HepG2 (cell line): Measurements from ENCODE around the gene EFEMP2. TPM values are rescaled to one million over a fixed set of nuclear protein-coding genes. Genes with fewer than 3 reads are reported as not detected.

Experiments
- KLF16 ChIP-seq, 2 experiments: sonication (generic) in 1 of 2; formaldehyde crosslinking in 1 of 2; IDR thresholded peaks; 2 replicates each; pipeline versions ENCODE4 v1.6.1 to v1.8.0; 2016 to 2023; ENCODE audit warnings: missing genetic modification reagents in 2 of 2, missing compliant biosample characterization in 1 of 2
- MED13 ChIP-seq: sonication (generic); formaldehyde crosslinking; IDR thresholded peaks from 2 replicates; pipeline ENCODE4 v1.5.0; 2020; ENCODE audit warnings: missing genetic modification reagents
- NR3C1 ChIP-seq: sonication (generic); formaldehyde crosslinking; IDR thresholded peaks from 2 replicates; pipeline ENCODE4 v1.4.0; 2020; ENCODE audit warnings: missing genetic modification reagents
- PAX8 ChIP-seq: sonication (generic); formaldehyde crosslinking; IDR thresholded peaks from 2 replicates; pipeline ENCODE4 v1.8.0; 2022; ENCODE audit warnings: mild to moderate bottlenecking, missing genetic modification reagents, borderline replicate concordance
- SMAD1 ChIP-seq: sonication (generic); formaldehyde crosslinking; IDR thresholded peaks from 2 replicates; pipeline ENCODE4 v1.4.0; 2020; ENCODE audit warnings: missing genetic modification reagents, low read depth, mild to moderate bottlenecking, borderline replicate concordance
- TAF15 ChIP-seq: fragments of 200-400 bp; formaldehyde crosslinking; IDR thresholded peaks from one replicate; pipeline ENCODE4 v1.6.1; 2018; ENCODE audit warnings: mild to moderate bottlenecking, low read depth, low read length; ENCODE audit not compliant: poor library complexity, severe bottlenecking
- ZFY ChIP-seq: sonication (generic); formaldehyde crosslinking; IDR thresholded peaks from 2 replicates; pipeline ENCODE4 v1.4.0; 2020; ENCODE audit warnings: missing genetic modification reagents
- ZNF253 ChIP-seq: sonication (generic); formaldehyde crosslinking; IDR thresholded peaks from 2 replicates; pipeline ENCODE4 v1.8.0; 2022; ENCODE audit warnings: mild to moderate bottlenecking, missing genetic modification reagents, borderline replicate concordance
- ZNF337 ChIP-seq: sonication (generic); formaldehyde crosslinking; IDR thresholded peaks from 2 replicates; pipeline ENCODE4 v1.5.1; 2020; ENCODE audit warnings: missing genetic modification reagents, low read depth, mild to moderate bottlenecking, borderline replicate concordance
- ZNF510 ChIP-seq: sonication (generic); formaldehyde crosslinking; IDR thresholded peaks from 2 replicates; pipeline ENCODE4 v1.4.0; 2020; ENCODE audit warnings: low read depth, mild to moderate bottlenecking, missing genetic modification reagents
- polyA plus RNA-seq, 8 experiments: library from polyadenylated mRNA; depleted of rRNA in 3 of 8; stranded (reverse) in 7 of 8; unstranded in 1 of 8; fragments of >200 nt; fragmentation: Illumina TruSeq in 4 of 8; extraction: Trizol in 4 of 8; gene quantifications; 2 replicates each; pipeline versions ENCODE4 v1.2.1 to v1.2.3, GENCODE V29; 2011 to 2016; ENCODE audit warnings: low read depth in 4 of 8, missing spikeins in 1 of 8, mixed read lengths in 1 of 8; ENCODE audit not compliant: insufficient read depth in 1 of 8
- total RNA-seq, 5 experiments: library from RNA; depleted of rRNA; stranded (reverse); fragments of >200 nt; fragmentation: Illumina TruSeq; extraction: Trizol; gene quantifications; 2 replicates each; pipeline ENCODE4 v1.2.3, GENCODE V29; 2016; ENCODE audit warnings: low read depth in 1 of 5
- TF ChIP-seq, protein P1 (sequence below): sonication (generic); formaldehyde crosslinking; conservative IDR thresholded peaks from 2 replicates; pipeline ENCODE4 v1.4.0; 2020; ENCODE audit warnings: missing genetic modification reagents
- TF ChIP-seq, protein P2 (sequence below): IDR thresholded peaks from 2 replicates; pipeline ENCODE4 v1.6.1; 2016; ENCODE audit warnings: mild to moderate bottlenecking
- TF ChIP-seq, protein P3 (sequence below): sonication (generic); formaldehyde crosslinking; IDR thresholded peaks from 2 replicates; pipeline ENCODE4 v1.4.0; 2020; ENCODE audit warnings: mild to moderate bottlenecking, missing genetic modification reagents

EFEMP2 gene
- total and polyA plus RNA-seq, 2 of the 13 experiments (the other 11 are each of a cell fraction or from before 2014, with no cell fraction given), result 7.4 to 29.7 TPM

DNA sequence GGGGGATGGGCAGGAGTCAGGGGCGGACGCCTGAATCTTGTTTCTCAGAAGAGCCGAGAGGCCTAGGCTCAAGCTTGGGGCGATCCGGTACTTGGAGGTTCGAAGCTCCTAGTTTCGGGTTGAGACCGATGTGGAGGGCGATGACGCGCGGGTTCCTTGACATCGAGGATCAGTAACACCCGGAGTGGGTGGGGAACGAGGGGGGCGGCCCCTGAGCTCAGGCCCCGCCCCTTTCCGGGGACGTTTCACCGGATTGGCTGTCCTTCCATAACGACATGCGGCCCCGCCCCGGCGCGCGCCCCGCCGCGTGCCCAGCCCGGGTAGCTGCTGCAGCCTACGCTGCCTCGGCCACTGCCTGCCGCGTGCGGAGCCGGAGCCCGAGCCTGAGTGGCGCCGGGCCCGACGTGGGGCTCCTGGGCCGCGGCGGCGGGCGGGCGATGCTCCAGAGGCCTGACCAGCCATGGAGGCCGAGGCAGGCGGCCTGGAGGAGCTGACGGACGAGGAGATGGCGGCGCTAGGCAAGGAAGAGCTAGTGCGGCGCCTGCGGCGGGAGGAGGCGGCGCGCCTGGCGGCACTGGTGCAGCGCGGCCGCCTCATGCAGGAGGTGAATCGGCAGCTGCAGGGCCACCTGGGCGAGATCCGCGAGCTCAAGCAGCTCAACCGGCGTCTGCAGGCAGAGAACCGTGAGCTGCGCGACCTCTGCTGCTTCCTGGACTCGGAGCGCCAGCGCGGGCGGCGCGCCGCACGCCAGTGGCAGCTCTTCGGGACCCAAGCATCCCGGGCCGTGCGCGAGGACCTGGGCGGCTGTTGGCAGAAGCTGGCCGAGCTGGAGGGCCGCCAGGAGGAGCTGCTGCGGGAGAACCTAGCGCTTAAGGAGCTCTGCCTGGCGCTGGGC is 18.0 kb upstream of the EFEMP2 start, which contains the start of gene CCDC85B (continued):
- TF ChIP-seq, protein P1, sequence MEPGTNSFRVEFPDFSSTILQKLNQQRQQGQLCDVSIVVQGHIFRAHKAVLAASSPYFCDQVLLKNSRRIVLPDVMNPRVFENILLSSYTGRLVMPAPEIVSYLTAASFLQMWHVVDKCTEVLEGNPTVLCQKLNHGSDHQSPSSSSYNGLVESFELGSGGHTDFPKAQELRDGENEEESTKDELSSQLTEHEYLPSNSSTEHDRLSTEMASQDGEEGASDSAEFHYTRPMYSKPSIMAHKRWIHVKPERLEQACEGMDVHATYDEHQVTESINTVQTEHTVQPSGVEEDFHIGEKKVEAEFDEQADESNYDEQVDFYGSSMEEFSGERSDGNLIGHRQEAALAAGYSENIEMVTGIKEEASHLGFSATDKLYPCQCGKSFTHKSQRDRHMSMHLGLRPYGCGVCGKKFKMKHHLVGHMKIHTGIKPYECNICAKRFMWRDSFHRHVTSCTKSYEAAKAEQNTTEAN (CRISPR knock-in tag), result peak; percentile 75; the same call in 1 of the 2 replicates
- TF ChIP-seq PAX8 (CRISPR knock-in tag), result peak; percentile 34; the same call in 1 of the 2 replicates
- no peak for TF ChIP-seq NR3C1 (CRISPR knock-in tag)
- TF ChIP-seq, protein P2, sequence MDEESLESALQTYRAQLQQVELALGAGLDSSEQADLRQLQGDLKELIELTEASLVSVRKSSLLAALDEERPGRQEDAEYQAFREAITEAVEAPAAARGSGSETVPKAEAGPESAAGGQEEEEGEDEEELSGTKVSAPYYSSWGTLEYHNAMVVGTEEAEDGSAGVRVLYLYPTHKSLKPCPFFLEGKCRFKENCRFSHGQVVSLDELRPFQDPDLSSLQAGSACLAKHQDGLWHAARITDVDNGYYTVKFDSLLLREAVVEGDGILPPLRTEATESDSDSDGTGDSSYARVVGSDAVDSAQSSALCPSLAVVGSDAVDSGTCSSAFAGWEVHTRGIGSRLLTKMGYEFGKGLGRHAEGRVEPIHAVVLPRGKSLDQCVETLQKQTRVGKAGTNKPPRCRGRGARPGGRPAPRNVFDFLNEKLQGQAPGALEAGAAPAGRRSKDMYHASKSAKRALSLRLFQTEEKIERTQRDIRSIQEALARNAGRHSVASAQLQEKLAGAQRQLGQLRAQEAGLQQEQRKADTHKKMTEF (CRISPR knock-in tag), result no peak; the same call in 1 of the 2 replicates
- TF ChIP-seq ZNF337 (CRISPR knock-in tag), result no peak
- TF ChIP-seq ZFY (CRISPR knock-in tag), result peak; percentile 93
- peak; percentile 68; the same call in 1 of the 2 replicates for TF ChIP-seq SMAD1 (CRISPR knock-in tag)
- TF ChIP-seq KLF16 (CRISPR knock-in tag; IDR thresholded peaks at IDR 0.05), result peak in 1 of 2 experiments; percentile 58; a peak in 2 of 4 replicates
- no peak for TF ChIP-seq TAF15
- TF ChIP-seq ZNF253 (CRISPR knock-in tag), result no peak
- TF ChIP-seq, protein P3, sequence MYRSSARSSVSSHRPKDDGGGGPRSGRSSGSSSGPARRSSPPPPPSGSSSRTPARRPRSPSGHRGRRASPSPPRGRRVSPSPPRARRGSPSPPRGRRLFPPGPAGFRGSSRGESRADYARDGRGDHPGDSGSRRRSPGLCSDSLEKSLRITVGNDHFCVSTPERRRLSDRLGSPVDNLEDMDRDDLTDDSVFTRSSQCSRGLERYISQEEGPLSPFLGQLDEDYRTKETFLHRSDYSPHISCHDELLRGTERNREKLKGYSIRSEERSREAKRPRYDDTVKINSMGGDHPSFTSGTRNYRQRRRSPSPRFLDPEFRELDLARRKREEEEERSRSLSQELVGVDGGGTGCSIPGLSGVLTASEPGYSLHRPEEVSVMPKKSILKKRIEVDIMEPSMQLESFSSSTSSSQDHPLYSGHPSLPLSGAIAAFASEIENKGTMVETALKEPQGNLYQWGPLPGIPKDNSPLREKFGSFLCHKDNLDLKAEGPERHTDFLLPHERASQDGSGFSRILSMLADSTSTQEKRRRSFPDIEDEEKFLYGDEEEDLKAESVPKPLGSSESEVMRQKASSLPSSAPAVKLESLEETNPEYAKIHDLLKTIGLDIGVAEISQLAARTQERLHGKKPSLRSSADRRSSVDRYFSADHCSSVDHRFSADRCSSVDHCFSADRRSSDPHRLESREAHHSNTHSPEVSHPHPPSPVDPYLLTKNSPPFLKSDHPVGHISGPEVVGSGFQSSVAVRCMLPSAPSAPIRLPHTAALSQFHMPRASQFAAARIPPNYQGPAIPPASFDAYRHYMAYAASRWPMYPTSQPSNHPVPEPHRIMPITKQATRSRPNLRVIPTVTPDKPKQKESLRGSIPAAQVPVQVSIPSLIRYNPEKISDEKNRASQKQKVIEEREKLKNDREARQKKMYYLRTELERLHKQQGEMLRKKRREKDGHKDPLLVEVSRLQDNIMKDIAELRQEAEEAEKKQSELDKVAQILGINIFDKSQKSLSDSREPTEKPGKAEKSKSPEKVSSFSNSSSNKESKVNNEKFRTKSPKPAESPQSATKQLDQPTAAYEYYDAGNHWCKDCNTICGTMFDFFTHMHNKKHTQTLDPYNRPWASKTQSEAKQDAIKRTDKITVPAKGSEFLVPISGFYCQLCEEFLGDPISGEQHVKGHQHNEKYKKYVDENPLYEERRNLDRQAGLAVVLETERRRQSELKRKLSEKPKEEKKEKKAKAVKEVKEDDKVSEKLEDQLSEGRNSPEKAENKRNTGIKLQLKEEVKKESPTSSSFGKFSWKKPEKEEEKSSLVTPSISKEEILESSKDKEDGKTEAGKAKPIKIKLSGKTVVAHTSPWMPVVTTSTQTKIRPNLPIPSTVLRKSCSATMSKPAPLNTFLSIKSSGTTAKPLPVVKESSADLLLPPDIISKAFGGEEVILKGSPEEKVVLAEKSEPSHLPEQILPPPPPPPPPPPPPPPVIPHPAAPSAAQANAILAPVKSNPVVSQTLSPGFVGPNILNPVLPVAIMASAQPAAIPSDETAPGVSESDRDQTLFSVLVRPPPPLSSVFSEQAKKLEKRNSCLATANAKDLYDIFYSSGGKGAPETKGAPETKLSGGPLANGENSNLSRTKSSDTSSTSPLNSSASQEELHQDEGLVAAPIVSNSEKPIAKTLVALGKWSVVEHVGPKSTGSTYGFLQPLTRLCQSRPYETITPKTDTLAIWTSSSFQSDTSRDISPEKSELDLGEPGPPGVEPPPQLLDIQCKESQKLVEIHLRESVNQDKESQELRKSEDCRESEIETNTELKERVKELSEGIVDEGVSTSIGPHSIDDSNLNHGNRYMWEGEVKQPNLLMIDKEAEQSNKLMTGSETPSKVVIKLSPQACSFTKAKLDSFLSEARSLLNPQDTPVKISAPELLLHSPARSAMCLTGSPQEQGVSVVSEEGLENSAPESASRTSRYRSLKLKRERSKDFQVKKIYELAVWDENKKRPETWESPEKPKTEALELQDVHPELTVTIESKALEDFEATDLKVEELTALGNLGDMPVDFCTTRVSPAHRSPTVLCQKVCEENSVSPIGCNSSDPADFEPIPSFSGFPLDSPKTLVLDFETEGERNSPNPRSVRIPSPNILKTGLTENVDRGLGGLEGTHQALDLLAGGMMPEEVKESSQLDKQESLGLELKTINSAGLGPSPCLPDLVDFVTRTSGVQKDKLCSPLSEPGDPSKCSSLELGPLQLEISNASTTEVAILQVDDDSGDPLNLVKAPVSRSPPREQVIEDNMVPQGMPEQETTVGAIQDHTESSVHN (CRISPR knock-in tag), result no peak
- no peak for TF ChIP-seq MED13
- no peak; the same call in 1 of the 2 replicates for TF ChIP-seq ZNF510 (CRISPR knock-in tag)
